ENCODE measurements around the gene PPP3CA.

PPP3CA gene

GRCh38 chr4:101081695-101082369 is 265.5 kb downstream of the PPP3CA start:
- DNase-seq: no peak

DNA sequence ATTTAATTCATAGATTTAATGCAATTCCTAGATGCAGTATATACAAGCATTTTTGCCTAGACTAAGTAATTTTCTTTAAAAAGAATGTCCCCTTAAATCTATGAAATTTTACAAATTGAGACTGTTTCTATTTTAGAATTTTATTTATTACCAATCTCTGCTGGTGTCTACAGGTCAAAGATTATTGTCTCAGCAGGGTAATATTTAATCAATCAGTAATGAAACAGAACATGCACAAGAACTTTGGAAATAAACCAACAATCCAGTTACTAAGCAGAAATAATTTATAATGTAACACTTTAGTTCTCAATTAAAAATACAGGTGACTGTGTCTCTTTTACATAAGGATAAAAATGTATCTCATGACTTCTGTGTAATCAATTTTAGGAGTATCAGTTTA is 266.2 kb downstream of the PPP3CA start:
- DNase-seq: no peak

DNA sequence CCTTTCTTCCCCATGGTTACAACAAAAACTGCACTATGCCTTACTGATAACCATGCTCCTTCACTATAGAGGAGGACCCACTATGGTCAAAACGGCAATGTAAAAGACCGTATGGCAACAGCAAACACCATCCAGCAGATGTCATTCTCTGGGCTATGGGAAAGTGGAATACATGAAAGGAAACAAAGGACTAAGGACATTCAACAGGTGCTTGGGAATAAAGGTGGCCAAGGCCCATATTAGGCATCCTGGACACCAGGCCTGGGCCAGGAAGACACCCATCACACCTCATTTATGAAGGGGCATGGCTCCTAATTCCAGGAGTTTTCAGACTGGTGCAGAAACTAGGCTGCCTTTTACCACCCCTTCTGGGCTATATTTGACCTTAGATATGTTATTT is 268.4 kb downstream of the PPP3CA start:
- no peak for DNase-seq

DNA sequence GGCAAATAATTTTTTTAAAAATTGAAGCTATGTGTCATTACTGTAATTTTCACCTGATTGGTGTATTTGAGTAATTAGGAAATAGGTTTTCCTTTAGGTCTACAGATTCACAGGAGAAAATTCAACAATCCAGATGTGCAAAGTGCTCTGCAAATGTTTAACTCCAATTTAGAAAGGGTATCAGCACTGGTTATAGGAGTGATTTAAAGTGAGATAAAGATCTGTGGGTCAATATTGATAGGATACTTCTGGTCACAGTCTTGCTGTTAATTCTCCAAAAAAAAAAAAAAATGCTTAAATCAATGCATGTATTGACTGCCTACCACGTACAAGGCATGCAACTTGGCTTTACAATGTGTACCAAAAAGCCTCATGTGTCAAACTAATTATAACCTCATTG is 271.3 kb downstream of the PPP3CA start:
- no peak for DNase-seq

DNA sequence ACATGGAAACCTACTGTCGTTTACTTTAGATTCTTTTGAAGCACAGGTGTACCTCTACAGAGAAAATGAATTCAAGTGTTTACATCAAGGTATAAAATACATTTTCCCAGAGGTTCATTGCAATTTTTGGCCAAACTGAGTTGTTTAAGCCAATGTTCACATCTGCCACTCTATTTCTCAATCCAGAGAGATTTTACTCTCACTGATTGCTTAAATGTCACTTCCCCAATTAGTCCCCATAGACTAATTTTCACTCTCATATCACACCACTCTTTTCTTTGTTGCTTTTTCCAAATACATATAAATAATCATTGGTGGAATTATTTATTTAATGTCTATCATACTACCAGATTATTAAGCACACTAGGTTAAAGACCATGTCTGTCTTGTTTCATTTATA is 271.8 kb downstream of the PPP3CA start:
- DNase-seq: no peak

GRCh38 chr4:101074326-101074725 is 273.0 kb downstream of the PPP3CA start:
- no peak for DNase-seq

DNA sequence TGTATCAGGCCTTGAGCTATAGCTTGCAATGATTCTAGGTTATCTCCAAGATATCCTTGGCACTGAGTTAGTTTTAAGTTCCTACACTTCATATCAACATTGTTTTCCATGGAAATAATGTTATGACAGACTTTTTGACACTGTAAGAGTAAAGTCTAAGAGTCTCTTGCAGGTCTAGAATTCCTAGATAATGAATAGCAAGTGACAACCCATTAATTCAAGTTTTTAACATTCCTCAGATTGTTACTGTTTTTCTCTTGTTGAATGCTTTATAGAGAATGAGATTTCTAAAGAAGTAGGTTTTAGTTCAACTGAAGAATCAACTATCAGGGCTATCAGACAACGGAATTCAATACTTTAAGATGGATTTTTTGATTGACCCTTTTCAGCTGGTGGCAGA is 276.1 kb downstream of the PPP3CA start:
- no peak for DNase-seq

- no peak for DNase-seq
These were observed 279.2 kb downstream of the PPP3CA start for GRCh38 chr4:101068115-101068514.

DNA sequence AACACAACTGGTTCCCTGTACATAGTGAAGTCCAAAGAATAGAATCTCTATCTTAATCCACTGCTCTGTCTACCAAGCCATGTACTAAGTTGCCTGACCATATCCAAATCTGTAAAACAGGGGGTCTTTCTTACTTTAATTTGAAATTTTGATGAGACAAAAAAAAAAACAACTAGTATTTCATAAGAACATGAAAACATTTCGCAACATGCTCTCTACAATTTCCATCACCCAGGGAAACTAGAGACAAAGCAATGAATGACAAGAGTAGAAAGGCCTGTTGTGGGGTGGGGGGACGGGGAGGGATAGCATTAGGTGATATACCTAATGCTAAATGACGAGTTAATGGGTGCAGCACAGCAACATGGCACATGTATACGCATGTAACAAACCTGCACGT is 279.9 kb downstream of the PPP3CA start:
- DNase-seq: no peak

- DNase-seq: no peak
These were observed 280.6 kb downstream of the PPP3CA start for GRCh38 chr4:101066626-101067170.

DNA sequence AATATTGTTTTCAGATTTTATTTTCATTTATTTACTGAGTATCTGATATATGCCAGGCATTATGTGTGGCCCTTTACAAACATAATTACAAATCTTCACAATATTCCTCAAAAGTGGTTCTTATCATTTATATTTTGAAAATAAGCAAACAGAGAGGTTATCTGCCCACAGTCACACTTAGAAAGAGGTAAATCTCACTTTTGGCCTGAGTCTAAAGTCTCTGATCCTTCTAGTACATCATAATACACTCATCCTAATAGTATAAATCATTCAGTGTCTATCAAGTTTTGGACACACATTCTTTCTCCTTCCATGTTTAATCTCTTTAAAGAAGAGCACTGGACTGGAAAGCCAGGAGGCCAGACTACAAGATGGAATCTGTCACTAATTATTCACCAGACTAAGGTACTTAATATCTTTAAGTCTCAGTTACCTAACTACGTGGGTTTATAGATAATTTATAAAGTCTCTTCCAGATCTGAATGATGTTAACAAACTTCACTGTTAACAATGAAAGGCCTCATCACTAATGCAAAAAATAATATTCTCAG is 281.3 kb downstream of the PPP3CA start:
- no peak for DNase-seq

DNA sequence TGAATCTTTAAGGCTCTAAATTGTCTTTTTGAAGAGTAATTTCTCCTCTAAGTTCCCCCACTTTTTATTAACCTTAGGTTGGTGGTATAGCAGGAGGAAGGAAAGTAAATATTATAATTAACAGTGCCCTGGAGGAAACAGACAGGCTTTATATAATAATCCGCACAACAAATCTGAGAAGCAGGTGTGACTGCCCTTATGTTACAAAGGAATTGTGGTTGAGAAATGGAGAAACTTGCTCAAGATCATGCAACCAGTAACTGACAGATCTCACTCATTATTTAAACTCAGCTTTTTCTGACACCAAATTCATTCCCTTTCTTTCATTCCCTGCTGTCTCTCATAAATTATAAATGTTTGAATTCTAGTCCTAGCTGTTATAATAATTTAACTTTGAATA is 282.0 kb downstream of the PPP3CA start:
- DNase-seq: no peak

DNA sequence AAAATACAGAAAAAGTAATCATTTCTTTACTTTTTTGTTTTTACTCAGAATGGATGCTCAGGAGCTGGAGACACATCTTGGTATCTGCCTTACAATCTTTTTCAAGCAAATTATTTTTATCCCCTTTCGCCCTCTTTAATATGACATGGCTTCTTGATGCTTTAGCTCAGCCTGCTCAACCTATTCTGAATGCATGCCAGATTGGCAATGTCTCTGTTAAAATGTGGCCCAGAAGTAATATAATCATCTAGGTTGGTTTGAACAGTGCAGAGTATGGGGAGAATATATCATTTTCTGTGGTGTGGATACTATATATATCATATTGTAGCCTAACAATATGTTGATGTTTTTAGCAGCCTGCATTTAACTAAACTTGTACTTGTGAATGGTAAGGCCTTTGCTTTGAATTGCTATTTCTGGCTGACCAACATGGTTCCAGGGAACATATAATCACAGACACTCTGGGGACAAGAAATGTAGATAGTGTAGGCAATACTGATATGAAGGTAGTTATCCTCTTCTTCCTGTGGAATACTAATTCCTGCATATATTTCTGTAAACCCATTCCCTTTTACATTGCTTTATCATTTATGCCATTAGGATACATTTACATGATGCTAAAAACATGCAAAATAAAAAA is 282.7 kb downstream of the PPP3CA start:
- no peak for DNase-seq

DNA sequence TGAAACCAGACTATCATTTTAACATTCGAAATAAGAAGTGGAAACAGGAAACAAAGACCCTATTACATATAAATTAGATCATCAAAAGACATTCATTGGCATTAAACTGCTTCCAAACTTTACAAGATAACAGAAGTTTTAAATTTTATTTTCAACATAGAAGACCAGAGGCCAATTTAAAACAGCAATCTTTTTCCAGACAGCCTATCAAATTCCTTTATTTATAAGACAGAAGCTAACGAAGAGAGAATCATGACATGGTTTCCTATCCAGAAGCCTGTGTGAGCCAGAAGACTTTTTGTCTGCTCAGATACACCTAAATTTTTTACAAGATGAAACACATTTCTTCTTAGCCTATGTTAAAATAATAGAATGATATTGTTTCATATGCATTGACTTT is 291.9 kb downstream of the PPP3CA start:
- no peak for DNase-seq

DNA sequence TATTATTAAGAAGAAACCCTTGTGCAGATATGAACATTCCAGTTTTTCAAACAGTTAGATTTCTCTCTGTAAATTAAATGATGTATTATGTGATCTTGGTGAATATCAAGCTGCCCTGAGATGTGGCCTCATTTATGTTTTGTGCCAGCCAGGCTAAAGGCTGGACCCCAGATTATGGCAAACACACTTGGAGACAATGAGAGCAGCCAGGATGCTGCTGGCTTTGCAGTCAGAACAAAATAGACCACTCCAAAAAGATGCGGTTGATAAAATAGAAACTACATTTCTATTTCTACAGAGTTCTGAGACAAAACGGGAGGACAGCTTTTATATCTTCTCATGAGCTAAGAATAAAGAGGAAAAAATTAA is 296.5 kb downstream of the PPP3CA start:
- no peak for DNase-seq

GRCh38 chr4:101050088-101050836 is 297.1 kb downstream of the PPP3CA start:
- no peak for DNase-seq

DNA sequence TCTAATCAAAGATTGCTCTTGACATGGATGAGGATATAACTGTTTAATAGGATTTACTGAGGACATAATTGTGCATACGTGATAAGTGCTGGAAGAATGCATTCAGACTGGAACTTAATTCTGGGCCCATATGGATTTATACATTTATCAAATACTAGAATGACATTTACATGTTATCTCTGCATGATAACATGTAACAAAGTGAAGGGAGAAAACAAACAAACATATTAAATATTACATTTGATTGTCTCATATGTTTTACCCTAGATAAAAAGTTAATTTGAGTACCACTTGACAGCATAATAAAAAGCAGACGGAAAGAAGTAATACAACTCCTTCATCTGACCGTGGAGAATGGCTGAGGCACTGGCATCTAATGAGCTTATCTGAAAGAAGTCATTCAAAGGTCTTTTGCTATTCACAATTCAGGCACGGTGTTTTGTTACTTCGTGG is 297.8 kb downstream of the PPP3CA start:
- DNase-seq: no peak

DNA sequence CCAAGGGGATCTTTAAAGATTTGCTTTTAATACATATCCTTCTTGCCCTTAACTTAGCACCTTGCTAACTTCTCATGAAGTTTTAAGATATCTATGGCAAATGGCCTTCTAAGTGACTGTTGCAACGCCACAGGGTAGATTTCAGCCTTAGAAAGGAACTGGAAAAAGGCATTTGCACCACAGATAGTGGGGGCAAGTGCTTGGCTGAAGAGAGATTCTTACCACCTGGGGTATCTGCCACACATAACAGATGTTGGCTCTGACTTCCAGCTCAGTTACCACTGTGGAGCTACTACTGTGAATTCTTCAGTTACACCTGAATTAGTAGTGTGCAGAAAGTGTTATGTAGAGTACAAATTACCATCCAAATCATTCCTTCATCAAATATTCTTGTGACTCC is 302.6 kb downstream of the PPP3CA start:
- no peak for DNase-seq

DNA sequence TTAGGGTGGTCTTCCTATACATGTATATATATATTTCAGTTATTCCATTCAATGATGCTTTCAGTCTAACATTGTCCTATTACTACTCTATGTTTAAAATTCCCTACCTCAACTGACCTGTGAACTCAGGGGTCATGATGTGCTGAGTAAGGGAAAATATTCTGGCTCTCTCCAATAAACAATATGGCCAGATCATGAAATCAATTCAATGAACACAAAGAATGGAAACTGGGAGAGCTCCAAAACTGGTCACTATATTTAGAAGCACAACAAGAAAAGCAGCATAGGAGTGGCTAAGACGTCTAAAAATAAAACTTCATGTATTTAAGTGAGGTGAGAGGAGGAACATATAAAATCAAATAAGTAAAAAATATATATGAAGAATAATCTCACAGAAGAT is 304.5 kb downstream of the PPP3CA start:
- no peak for DNase-seq

- no peak for DNase-seq
These were observed 306.6 kb downstream of the PPP3CA start for GRCh38 chr4:101040776-101041175.

- peak; percentile 78 for DNase-seq
These were observed 308.0 kb downstream of the PPP3CA start for GRCh38 chr4:101039367-101039766.

GRCh38 chr4:101037938-101038413 is 309.4 kb downstream of the PPP3CA start:
- peak; percentile 36 for DNase-seq

DNA sequence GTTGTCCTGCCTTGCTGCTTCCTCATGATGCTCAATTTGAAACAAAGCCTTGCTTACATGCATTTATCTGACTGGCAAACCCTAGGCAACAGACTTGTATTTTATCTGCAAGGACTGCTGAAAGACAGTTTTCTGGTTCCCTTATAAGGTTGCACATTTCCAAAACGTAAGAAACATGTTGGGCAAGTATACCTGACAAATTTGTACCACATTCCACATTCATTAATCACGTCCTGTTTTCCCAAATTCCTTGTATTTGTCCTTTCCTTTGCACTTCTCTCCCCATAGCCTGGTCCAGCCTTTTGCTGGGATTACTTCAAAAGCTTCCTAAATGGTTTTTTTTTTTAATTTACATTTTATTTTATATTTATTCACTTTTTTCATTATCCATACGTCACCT is 310.1 kb downstream of the PPP3CA start:
- DNase-seq: no peak

GRCh38 chr4:101035487-101035886 is 311.8 kb downstream of the PPP3CA start:
- DNase-seq: no peak
